ENCODE data around the gene TFAP2E. TPM values are rescaled to one million over a fixed set of nuclear protein-coding genes. Genes with fewer than 3 reads are reported as not detected.

Gene TFAP2E
- total RNA-seq, result 1 to 10 TPM in 1 of 4 donors, under 1 TPM in 1, not detected in 2; 0.97 to 3.6 TPM

GRCh38 chr1:35573198-35574124 lies at the start of gene TFAP2E:
TFAP2E (plus strand) TSS chr1:35573314; CDS start chr1:35573578, 264 bp downstream.
- intact Hi-C loops (cut with DNase I; ENCODE audit: low total_unique reads), result no loop called here
- H3K9me3 ChIP-seq, result no peaks in the 10 kb centered on the region
- H3K36me3 ChIP-seq, result no peaks in the 10 kb centered on the region
- H3K27me3 ChIP-seq, result no peaks in the 10 kb centered on the region
- no peak for DNase-seq
- peaks cover 0 to 7% of the 10 kb centered on the region in 2 donors for H3K4me1 ChIP-seq
- no peak within 1 kb of the TSS for H3K27ac ChIP-seq
- TF ChIP-seq POLR2A (IDR thresholded peaks at IDR 0.05) (no peak), CTCF (IDR thresholded peaks at IDR 0.05) (no peak)
- peak within 1 kb of the TSS in 1 of 2 donors; percentile 2 for H3K4me3 ChIP-seq

- intact Hi-C loops (cut with DNase I; ENCODE audit: low total_unique reads), result no loop called here
- no peak for DNase-seq
- no peaks in the 10 kb centered on the region for H3K9me3 ChIP-seq
- no peaks in the 10 kb centered on the region for H3K4me1 ChIP-seq
- no peaks in the 10 kb centered on the region for H3K36me3 ChIP-seq
- H3K4me3 ChIP-seq, result no peak overlapping the region
- TF ChIP-seq CTCF (IDR thresholded peaks at IDR 0.05), result no peak
- no peak for TF ChIP-seq POLR2A (IDR thresholded peaks at IDR 0.05)
- no peaks in the 10 kb centered on the region for H3K27me3 ChIP-seq
- H3K27ac ChIP-seq, result no peak overlapping the region
Observed at GRCh38 chr1:35524106-35524505, 49.0 kb upstream of the TFAP2E start.

- H3K4me1 ChIP-seq, result no peaks in the 10 kb centered on the region
- no peak overlapping the region for H3K27ac ChIP-seq
- TF ChIP-seq CTCF (IDR thresholded peaks at IDR 0.05) (no peak), POLR2A (IDR thresholded peaks at IDR 0.05) (no peak)
- no peaks in the 10 kb centered on the region for H3K27me3 ChIP-seq
- DNase-seq, result no peak
- no peaks in the 10 kb centered on the region for H3K9me3 ChIP-seq
- intact Hi-C loops (cut with DNase I; ENCODE audit: low total_unique reads), result no loop called here
- H3K36me3 ChIP-seq, result no peaks in the 10 kb centered on the region
- H3K4me3 ChIP-seq, result no peak overlapping the region
Observed at GRCh38 chr1:35530168-35530567, 42.9 kb upstream of the TFAP2E start.

GRCh38 chr1:35530946-35531345 lies 42.2 kb upstream of the TFAP2E start:
- Histone ChIP-seq H3K9me3 (no peaks in the 10 kb centered on the region), H3K27me3 (no peaks in the 10 kb centered on the region), H3K36me3 (no peaks in the 10 kb centered on the region), H3K27ac (no peak overlapping the region), H3K4me1 (no peaks in the 10 kb centered on the region), H3K4me3 (no peak overlapping the region)
- TF ChIP-seq POLR2A (IDR thresholded peaks at IDR 0.05), result no peak
- no peak for TF ChIP-seq CTCF (IDR thresholded peaks at IDR 0.05)
- intact Hi-C loops (cut with DNase I; ENCODE audit: low total_unique reads), result no loop called here
- no peak for DNase-seq

GRCh38 chr1:35531368-35531767 lies 41.7 kb upstream of the TFAP2E start:
- H3K4me1 ChIP-seq, result no peaks in the 10 kb centered on the region
- intact Hi-C loops (cut with DNase I; ENCODE audit: low total_unique reads), result no loop called here
- no peaks in the 10 kb centered on the region for H3K36me3 ChIP-seq
- no peaks in the 10 kb centered on the region for H3K27me3 ChIP-seq
- no peak for DNase-seq
- no peak for TF ChIP-seq CTCF (IDR thresholded peaks at IDR 0.05)
- no peak for TF ChIP-seq POLR2A (IDR thresholded peaks at IDR 0.05)
- H3K4me3 ChIP-seq, result no peak overlapping the region
- no peaks in the 10 kb centered on the region for H3K9me3 ChIP-seq
- no peak overlapping the region for H3K27ac ChIP-seq

Data from uterus (tissue), 4 donors.